Right renal cortex interstitium (tissue), 3 donors: ENCODE data around the gene ME3. TPM values are rescaled to one million over a fixed set of nuclear protein-coding genes. Genes with fewer than 3 reads are reported as not detected.

Source experiments
- DNase-seq, 3 donors: peaks; one replicate each; pipeline ENCODE4 v3.0.0-alpha.2; 2013; ENCODE audit warnings: low read depth in 3 of 3, low spot score in 2 of 3
- polyA plus RNA-seq, 3 donors: library from polyadenylated mRNA; unstranded; fragments of 120-200 nt; gene quantifications; one replicate each; pipeline ENCODE4 v1.2.1, GENCODE V29; 2013; ENCODE audit not compliant: insufficient read length in 3 of 3

ME3 gene
- 10 to 100 TPM; 30.9 to 36.0 (median 31.7) TPM for polyA plus RNA-seq

GRCh38 chr11:86672007-86672621 is at the start of gene ME3:
Gene ME3 (minus strand): TSS chr11:86672616.
- peak in 2 of 3 donors; percentile 34 to 55 for DNase-seq

GRCh38 chr11:86722006-86722405 is 49.6 kb upstream of the ME3 start:
- no peak for DNase-seq

DNA sequence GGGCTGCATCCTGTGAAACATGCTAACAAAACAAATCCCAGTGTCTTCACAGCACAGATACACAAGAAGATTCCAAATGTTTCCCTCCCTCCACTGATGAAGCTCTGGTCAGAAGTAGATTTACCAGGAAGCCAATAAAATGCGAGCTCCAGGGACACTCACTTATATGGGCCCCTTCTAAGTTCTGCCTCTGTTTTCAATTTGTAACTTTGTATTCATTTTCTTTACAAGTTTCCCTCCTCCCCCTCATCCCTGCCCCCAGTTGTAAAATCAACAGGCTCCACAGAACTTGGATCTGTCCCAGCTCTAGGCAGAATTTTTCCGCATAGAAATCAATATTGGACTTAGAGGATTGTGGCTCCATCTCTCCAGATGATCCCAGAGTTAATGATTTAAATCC is 48.1 kb upstream of the ME3 start:
- DNase-seq, result no peak

DNA sequence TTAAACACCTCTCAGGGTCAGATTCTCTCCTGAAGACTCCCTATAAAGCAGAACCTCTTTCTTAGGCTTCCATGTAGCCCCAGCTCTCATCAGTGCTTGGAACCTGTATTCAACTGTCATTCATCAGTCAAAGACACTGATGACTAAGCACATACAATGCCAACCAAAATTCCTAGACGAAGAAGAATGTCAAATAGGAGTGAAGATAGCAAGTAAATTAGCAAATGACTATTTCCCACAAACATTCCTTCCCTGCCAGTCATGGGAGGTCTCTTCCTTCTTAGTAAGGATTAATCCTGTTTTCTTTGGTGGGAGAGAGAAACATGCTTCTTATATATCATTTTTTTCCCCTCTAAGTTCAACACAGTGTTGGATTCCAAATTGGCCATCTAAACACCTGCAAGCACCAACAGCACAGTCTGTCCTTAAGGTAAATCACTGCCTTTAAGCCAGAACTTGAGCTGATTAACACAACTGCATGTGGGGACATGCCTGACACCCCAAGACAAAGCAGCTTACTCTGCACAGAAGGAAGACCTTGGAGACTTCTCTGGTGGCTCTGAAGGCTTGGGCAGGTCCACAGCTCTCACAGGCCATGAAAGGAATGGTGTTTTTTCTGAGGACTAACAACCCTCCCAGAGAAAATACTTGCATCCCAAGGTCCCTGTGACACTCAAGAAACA is 47.5 kb upstream of the ME3 start:
- no peak for DNase-seq

- DNase-seq, result no peak
These were observed 46.6 kb upstream of the ME3 start for GRCh38 chr11:86718999-86719398.

DNA sequence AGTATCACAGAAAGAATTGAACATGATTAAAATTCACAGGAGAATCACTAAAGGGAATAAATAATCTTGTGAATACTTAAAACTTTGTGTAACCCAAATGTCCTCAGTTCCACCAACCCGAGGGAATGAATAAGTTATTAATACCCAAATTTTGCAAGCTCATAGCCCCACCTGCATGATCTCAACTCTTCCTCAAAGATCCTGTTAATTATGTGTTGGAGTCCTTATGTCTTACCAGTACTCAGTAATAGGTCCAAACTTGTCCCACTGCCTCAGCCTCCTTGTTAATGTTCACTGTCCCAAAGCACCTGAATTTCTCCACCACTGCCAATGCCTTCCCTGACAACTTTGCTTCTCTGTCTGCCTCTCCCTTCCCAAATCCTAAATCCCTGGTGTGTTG is 46.1 kb upstream of the ME3 start:
- DNase-seq, result no peak

- DNase-seq, result no peak
These were observed 45.5 kb upstream of the ME3 start for GRCh38 chr11:86717817-86718501.

- no peak for DNase-seq
These were observed 43.2 kb upstream of the ME3 start for GRCh38 chr11:86715611-86716010.

GRCh38 chr11:86713552-86713951 is 41.1 kb upstream of the ME3 start:
- no peak for DNase-seq

- DNase-seq, result no peak
These were observed 38.5 kb upstream of the ME3 start for GRCh38 chr11:86710936-86711335.

- DNase-seq, result no peak
These were observed 36.3 kb upstream of the ME3 start for GRCh38 chr11:86708669-86709068.

DNA sequence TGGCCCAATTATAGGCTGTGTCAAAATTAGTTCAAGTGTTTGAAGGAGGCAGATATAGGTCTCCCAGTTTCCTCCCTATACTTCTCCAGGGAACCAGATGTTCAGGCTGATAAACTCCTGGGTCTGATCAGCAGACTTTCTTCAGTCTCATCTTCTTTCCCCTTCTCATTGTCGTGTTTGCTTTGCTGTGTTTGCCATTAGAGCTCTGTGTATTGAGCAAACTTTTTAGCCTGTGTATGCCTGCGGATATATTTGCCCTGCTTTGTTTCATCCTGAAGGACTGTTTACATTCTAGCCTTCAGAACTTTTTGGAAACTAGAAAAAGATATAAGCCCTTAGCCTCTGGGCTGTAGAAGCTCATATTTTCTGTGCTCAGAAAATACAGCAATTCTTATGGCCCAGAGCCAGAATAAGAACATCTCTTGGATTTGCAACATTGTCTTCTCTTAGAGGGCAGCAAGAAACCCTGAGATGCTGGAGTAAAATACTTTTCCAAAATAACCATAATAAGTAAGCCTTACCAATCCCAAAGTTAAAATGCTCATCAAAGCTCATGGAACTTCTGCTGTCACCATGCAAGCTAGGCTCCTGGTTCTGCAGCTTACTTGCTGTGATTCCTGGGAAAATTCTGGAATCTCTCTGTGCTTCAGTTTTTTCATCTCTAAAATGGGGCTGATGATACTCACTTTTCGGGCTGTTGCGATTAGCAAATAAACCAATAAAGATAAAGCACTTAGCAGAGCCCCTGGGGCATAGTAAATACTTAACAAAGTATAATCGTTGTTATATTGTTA is 34.1 kb upstream of the ME3 start:
- no peak for DNase-seq

- no peak for DNase-seq
These were observed 32.3 kb upstream of the ME3 start for GRCh38 chr11:86704710-86705109.

DNA sequence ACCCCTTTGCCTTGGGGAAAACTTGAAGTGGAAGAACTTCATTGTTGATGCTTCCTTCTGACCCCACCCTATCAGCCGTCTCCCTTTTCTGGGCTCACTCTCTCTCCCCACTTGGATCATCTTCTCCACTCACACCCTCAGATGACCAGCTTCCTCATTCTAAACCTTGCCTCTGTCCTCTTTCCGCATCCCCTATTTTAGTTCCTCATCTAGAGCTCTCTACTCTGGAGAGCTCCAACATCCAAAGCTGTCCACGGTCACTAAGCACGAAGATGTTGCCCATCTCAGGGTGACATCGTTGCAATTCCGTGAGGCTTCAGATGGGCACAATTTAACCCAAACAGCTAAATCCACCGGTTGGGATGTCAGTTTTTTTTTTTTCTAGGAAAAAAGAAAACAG is 31.6 kb upstream of the ME3 start:
- DNase-seq, result no peak

GRCh38 chr11:86702220-86702983 is 30.0 kb upstream of the ME3 start:
- DNase-seq, result no peak

DNA sequence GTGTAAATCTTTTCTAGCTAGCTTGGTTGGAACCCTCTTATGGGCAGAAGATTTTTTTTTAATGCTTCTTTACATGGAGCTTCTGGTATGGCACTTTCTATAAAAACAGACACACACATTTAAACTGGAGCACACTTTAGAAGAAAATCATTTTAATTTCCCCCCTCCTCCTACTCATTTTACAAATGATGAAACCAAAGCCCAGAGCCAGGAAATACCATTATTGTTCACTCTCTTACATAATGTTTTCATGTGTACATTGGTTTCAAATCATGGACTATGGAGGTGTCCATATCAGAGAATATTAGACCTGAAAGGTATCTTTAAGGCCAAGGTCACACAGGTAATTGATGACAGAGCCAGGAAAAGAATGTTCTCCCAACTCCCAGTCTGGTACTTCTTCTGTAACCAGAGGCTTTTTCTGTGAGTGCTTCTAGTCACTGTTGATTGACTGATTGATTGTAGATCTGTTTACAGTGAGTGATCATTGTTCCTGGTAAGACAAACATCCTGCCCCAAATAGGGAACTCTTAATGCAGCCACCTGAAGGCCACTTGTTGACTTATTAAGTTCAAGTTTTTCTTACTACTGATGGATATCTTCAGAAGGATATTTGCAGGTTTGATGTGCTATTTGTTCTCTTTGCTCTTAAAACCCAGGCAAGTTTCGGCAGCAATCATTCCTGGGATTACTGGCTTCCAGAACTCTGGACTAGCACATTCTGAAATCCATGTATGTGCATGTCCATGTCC is 26.8 kb upstream of the ME3 start:
- DNase-seq, result no peak

DNA sequence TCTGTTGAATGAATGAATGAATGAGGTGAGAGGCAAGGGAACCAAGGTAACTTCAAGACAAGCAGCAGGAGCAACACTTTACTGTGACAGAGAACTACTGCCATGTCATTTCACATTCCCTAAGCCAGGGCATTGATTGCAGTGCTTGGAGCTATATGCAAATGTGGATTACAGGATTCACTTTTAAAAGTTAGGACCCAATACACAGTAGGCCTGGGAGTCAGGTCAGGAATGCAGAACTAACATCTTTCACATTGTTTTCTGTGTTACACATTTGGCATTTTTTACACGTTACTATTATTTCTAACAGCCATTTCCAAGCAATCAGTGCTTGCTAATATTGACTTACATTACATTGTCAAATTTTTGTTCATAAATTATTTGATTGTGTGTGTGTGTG is 26.2 kb upstream of the ME3 start:
- DNase-seq, result no peak

- DNase-seq, result no peak
These were observed 24.0 kb upstream of the ME3 start for GRCh38 chr11:86696451-86696850.

- no peak for DNase-seq
These were observed 23.6 kb upstream of the ME3 start for GRCh38 chr11:86696004-86696403.

GRCh38 chr11:86695373-86695772 is 23.0 kb upstream of the ME3 start:
- no peak for DNase-seq
